ENCODE measurements around the gene PZP. TPM values are rescaled to one million over a fixed set of nuclear protein-coding genes. Genes with fewer than 3 reads are reported as not detected.

Gene PZP
- total RNA-seq, 2 donors from 2014 or later, result 0.12 TPM; not detected in 1

DNA sequence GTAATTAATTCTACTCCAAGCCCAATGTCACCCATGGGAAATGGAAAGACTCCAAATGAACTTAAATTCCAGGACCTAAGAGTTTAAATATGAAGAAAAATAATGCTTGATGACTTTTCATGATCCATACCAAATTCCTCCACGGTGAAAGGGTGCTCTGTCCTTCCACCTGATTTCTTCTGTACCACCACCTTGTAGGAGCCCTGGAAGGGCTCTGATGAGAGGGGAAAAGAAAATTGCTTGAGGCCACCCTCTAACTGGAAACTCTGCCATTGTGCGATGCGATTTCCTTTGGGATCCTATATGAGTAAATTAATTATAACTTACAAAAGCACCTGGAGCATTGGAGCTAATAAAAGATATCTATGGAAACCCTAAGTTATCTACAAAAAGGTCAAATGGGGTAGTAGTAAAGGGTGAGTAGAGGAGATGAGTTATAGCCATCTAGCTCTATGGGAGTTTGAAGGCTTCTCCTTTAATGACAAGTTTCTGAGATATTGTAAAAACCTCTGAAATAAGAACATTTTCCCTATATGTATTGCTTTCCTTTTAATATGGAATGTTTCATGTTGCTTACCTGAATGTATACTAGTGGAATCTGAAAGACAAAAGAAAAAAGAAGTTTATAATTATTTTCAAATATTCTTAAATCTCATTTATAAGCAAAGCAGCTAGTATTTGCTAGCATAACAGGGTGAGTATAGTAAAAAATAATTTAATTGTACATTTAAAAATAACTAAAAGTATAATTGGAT, 98.3 kb downstream of the PZP start:
- no peak for ATAC-seq
- no peak for DNase-seq
- intact Hi-C loops (cut with DNase I, micrococcal nuclease), result no loop called here

GRCh38 chr12:9109213-9109522, 99.0 kb downstream of the PZP start:
- intact Hi-C loops (cut with DNase I, micrococcal nuclease), result no loop called here
- ATAC-seq, result no peak
- DNase-seq, result no peak

- ATAC-seq (no peak), DNase-seq (no peak)
- intact Hi-C loops (cut with DNase I, micrococcal nuclease), result no loop called here
These were observed 99.5 kb downstream of the PZP start for GRCh38 chr12:9108504-9109212.

- no peak for DNase-seq
- ATAC-seq, result no peak
- intact Hi-C loops (cut with DNase I, micrococcal nuclease), result no loop called here
These were observed 100.7 kb downstream of the PZP start for GRCh38 chr12:9107542-9107873.

DNA sequence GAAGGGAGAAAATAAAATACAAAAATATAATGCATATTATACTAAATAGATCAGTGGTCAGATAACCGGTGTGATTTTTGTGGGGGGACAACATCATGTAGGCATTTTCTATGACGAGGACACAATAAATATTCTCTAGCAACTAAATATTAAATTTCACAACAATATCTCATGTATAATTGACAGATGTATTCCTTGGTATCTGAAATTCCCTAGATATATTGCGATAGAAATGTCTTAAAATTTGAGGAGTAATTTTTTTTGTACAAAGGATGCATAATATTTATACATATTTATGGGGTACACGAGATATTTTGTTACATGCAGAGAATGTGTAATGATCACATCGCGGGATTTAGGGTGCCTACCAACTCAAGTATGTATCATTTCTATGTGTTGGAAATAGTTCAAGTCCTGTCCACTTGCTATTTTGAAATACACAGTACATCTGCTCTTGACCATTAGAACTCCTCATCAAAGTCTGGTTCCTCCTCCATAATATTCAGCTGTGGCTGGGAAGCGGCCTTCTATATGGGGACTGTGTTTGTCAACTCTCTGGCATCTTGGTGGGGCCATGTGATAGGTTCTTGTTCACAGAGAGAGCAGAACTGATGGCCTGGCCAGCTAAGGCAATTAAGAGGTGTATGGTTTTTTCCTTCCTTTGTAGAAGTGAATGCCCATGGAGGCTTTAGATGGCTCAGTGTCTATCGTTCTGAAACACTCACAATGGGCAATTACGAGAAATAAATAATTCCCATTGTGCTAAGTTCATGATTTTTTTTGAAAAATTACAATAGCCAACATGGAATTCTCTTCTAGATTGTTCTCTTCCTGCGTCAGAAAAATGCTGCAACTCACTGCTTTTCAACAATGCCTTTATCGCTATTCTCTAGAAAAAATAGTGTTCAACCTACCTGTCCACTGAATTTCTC, 101.3 kb downstream of the PZP start:
- ATAC-seq, result no peak
- DNase-seq, result no peak
- intact Hi-C loops (cut with DNase I, micrococcal nuclease), result no loop called here

DNA sequence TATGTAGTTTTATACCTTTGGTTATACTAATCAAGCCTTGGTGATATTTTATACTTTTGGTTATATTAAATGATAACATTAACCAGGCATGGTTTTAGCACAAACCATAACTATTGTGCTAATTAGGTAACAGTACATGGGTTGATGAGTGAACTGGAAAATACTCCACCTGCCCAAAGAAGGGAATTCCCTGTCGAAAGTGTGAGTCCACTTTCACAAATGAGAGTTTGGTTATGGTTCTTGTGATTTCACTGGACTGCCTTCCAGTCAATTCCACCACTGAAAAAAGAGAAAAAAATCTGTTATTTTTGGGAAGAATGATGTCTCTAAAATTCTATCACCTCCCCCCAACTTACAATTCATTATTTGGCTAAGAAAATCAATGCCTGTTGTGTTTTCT, 102.1 kb downstream of the PZP start:
- DNase-seq (no peak), ATAC-seq (no peak)
- intact Hi-C loops (cut with DNase I, micrococcal nuclease), result no loop called here

DNA sequence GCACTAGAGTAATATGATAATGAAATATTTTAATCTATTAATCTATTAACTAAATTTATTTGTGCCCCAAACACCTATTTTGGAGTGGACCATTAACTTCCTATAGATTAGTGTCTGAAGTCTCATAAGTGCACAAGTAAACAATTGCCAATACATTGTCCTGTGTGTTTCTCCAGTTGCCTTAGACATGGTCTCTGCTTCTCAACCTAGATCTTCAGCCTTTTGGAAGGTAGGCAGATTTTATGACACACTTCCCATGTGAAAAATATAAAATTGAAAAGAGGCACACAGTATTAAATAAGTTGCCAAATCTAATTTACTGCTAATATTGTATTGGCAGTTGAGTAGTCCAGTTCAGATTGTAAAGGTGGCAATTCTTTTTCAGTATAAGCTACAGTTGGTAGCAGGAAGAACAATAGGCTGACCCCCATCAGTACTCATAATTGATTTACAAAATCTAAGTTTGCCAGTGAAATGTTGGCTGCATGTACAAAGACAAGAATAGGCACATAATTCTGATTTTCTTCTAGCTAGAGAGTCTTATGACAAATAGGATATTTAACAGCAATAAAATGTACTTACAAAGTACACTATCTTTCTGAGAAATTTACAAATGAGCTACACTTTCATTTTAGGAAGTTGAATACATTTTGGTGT, 103.3 kb downstream of the PZP start:
- intact Hi-C loops (cut with DNase I, micrococcal nuclease), result no loop called here
- no peak for DNase-seq
- no peak for ATAC-seq

DNA sequence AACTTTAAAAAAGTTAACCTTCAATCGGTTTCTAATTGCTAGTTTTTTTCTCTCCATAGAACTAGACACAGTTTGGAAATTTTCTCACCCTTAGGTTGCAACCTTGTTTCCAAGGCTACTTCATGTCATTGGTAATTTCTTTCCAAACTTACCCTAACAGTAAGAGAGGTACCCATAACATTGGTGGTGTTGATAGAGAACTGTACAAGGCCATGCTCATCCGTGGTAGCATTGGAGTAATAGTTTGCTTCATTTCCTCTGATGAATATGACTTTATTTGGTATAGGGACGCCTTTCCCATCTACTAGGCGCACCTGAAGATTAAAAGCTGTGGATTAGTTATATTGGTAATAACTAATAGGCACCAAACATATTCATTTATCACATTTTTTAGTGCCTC, 104.1 kb downstream of the PZP start:
- DNase-seq (no peak), ATAC-seq (no peak)
- intact Hi-C loops (cut with DNase I, micrococcal nuclease), result no loop called here

DNA sequence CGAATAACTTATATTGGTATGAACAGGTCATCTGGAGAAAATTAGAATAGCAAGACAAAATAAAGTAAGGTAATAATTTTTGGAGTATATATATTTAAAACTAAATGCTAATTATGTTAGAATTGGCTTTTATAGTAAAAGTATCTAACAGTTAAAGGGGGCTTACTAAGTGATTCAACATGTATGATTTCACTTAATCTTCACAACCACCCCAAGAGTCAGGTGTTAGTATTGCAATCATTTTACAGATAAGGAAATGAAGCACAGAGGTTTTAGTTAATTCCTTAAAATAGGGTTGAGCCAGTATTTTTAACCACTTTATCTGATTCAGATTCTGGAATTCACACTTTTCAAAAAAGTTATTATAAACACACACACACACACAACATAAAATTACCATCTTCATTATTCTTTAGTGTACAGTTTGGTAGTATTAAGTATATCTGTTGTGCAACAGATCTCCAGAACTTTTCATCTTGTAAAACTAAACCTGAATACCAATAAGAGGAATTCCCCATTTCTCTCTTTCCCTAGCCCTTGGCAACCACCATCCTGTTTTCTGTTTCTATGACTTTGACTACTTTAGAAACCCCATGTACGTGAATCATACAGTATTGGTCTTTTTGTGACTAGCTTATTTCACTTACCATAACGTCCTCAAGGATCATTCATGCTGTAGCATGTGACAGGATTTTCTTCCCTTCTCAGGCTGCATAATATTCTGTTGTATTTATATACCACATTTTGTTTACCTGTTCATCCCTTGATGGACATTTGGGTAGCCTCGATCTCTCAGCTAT, 104.9 kb downstream of the PZP start:
- no peak for DNase-seq
- no peak for ATAC-seq

GRCh38 chr12:9101018-9101687, 107.0 kb downstream of the PZP start:
- no peak for ATAC-seq
- no peak for DNase-seq
- intact Hi-C loops (cut with DNase I, micrococcal nuclease), result no loop called here

More for the DNA sequence above, 104.9 kb downstream of the PZP start:
- intact Hi-C loops (cut with DNase I, micrococcal nuclease), result no loop called here

DNA sequence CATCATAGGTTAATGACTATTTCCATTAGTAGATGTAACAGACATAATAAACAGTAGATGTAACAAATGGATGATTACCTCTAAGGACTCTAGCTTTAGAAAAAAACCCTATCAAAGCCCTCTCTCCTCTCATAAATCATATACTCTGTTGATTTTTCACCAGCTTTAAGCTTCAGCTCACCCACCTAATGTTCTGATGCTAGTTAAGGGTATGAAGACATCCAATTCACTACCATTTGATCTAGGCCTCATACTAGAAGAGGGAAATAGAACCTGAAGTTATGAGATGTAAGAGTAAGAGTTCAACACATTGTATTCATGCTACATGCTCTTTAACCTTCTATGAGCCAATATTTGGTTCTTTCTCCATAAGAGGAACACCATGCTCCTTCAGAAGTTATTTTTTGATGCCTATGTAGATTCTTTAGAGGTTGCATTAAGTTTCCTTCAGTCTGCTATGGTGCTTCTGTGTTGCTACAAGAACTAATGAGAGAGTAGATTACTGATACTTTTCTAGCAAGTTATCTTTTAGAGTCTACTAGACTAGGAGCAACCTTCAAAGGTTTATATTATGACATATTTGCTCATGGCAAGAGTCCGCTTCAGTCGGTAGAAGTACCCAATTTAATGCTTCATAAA, 108.5 kb downstream of the PZP start:
- intact Hi-C loops (cut with DNase I, micrococcal nuclease), result no loop called here
- no peak for ATAC-seq

More for the DNA sequence above, 108.5 kb downstream of the PZP start:
- no peak for DNase-seq

Small RNA genes lying within 50 kb of the gene (microRNA-seq; reads per million reads assigned to microRNA genes)
- 0 reads per million in 2 donors for gene MIR1244-3

Other genes starting within 250 kb of the PZP start
- 1 to 10 TPM in 1 of 2 donors, under 1 TPM in 1; 0.40 to 1.5 TPM for gene KLRG1, start 218.8 kb downstream of the PZP start, total RNA-seq
- 100 to 1,000 TPM in 1 of 2 donors, 10 to 100 TPM in 1; 83.4 to 227 TPM for gene A2M, start 92.5 kb downstream of the PZP start, total RNA-seq